ENCODE measurements around the gene STK40.

DNA sequence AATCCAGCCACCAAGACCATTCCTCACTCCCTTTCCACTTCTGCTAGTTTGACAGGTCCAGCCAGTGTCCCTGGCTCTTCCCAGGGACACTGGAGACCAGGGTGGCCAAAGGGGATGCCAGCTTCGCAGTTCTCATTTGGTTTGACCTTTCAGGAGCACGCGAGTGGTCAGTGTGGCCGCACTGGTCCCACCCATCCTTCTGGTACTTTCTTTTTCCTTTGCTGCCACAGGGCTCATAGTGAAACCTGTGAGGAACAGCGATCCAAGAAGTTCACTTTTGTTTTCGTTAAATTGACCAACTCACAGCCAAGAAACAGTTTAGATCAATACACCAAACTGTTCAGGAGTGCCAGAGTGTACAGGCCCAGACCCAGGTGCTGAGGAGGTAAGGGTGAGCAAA, 47.9 kb downstream of the STK40 start:
- TF ChIP-seq POLR2AphosphoS5 (IDR thresholded peaks at IDR 0.05; ENCODE audit: low read depth, low read length) (no peak), POLR2A (IDR thresholded peaks at IDR 0.05; ENCODE audit: low read depth, low read length) (no peak), TAF1 (IDR thresholded peaks at IDR 0.05; ENCODE audit: low read depth, low read length) (no peak)

Data from GM12891 (cell line).